ENCODE results near the gene ITK. TPM values are rescaled to one million over a fixed set of nuclear protein-coding genes. Genes with fewer than 3 reads are reported as not detected.

The ITK gene
- total and polyA plus RNA-seq, 9 donors, result 0.35 to 2.1 (median 1.5) TPM

DNA sequence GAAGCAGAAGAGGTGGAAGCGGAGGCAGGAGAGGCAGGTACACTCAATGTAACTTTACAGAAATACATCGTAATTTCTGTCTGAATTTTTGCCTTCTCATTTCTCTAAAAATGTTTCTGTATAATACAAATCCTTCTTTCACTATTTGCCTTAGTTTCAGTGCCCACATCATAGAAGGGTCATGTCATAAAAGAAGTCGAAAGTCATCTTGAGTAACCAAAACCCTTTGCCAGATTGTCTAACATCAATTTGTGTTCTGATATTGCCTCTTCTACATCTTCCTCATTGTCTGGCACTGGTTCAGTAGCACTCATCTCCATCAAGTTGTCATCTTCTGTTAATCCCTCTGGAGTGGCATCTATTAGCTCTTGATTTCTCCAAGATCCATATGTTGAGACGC is 79.1 kb downstream of the ITK start:
- H3K4me1 ChIP-seq (ENCODE audit: insufficient read depth), result no peaks in the 10 kb centered on the region
- H3K9me3 ChIP-seq, result no peaks in the 10 kb centered on the region
- 84 to 90% (median 87%) methylated on average over 4 of the region's 4 CpGs for WGBS, 3 donors
- H3K27me3 ChIP-seq, result no peaks in the 10 kb centered on the region
- H3K36me3 ChIP-seq, result no peaks in the 10 kb centered on the region
- no peak overlapping the region for H3K27ac ChIP-seq
- intact Hi-C loops (cut with DNase I), result no loop called here
- TF ChIP-seq, protein P1, sequence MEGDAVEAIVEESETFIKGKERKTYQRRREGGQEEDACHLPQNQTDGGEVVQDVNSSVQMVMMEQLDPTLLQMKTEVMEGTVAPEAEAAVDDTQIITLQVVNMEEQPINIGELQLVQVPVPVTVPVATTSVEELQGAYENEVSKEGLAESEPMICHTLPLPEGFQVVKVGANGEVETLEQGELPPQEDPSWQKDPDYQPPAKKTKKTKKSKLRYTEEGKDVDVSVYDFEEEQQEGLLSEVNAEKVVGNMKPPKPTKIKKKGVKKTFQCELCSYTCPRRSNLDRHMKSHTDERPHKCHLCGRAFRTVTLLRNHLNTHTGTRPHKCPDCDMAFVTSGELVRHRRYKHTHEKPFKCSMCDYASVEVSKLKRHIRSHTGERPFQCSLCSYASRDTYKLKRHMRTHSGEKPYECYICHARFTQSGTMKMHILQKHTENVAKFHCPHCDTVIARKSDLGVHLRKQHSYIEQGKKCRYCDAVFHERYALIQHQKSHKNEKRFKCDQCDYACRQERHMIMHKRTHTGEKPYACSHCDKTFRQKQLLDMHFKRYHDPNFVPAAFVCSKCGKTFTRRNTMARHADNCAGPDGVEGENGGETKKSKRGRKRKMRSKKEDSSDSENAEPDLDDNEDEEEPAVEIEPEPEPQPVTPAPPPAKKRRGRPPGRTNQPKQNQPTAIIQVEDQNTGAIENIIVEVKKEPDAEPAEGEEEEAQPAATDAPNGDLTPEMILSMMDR (IDR thresholded peaks at IDR 0.05), result no peak
- TF ChIP-seq EP300 (IDR thresholded peaks at IDR 0.05) (no peak), POLR2A (IDR thresholded peaks at IDR 0.05) (no peak)
- DNase-seq, result no peak
- H3K4me3 ChIP-seq, result no peak overlapping the region

DNA sequence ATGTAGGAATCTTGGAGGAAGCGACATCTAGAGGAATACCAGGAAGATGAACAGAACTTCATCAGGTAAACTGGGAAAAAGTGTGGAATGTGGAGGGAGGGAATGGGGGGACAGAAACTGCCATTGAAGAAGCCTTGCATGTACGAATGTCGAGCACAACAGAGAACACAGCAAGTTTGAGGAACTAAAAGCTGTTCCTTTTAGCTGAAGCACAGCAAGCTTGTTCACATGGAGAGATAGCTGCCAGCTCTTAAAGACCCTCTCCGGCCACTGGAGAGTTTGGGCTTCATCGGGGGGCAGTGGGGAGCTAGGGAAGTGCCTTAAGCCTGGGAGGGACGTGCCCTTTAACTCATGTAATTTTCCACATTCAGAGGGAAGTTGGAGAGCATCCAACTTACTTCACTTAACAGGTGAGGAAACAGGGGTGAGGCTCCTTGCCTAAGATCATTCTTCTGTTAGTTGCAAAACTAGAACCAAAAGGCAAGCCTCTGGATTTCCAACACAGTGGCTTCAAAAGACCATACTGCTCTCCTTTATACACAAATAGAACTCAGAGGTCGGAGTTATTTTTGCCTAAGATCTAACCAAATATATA is 83.0 kb downstream of the ITK start:
- H3K27me3 ChIP-seq, result no peaks in the 10 kb centered on the region
- no peak overlapping the region for H3K27ac ChIP-seq
- no peak overlapping the region for H3K4me3 ChIP-seq
- TF ChIP-seq, protein P1 (IDR thresholded peaks at IDR 0.05), result no peak
- TF ChIP-seq EP300 (IDR thresholded peaks at IDR 0.05), result no peak
- no peak for TF ChIP-seq POLR2A (IDR thresholded peaks at IDR 0.05)
- H3K9me3 ChIP-seq, result no peaks in the 10 kb centered on the region
- no peaks in the 10 kb centered on the region for H3K4me1 ChIP-seq (ENCODE audit: insufficient read depth)
- H3K36me3 ChIP-seq, result no peaks in the 10 kb centered on the region
- WGBS, 3 donors, result 54 to 73% (median 62%) methylated on average over 7 of the region's 7 CpGs
- intact Hi-C loops (cut with DNase I), result no loop called here
- no peak for DNase-seq

DNA sequence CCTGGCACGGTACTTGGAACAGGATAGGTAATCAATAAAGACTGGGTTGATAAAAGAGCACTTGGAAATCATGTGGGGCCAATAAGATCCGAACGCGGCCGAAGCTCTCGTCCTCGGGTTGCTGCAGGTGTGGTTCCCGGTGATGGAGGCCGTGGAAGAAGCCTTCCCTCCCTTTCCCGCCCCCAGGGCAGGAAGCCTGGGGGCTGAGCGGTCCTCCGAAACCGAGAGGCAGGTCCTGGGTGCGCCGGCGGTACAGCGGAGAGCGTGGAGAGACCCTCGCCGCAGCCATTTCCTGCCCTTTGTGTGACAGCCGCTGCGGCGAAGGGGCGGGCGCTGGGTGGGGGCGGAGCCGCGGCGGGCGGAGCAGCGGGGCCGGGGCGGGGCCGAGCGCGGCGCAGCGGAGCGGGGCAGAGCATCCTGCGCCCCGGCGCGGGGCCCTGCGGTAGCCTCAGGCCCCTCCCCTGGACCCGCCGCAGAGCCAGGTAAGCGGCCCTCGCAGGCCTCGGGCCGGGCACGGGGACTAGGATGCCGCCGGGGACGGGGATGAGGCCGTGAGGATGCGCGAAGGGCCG is 85.2 kb downstream of the ITK start, which contains the start of gene CYFIP2:
CYFIP2 (plus strand) TSS at position 410 of the 572 bp plus-strand sequence. CDS start 19,239 bp downstream, outside the sequence.
- Histone ChIP-seq H3K9me3 (no peaks in the 10 kb centered on the region), H3K27me3 (no peaks in the 10 kb centered on the region), H3K4me3 (peak within 1 kb of the TSS; percentile 53), H3K4me1 (ENCODE audit: insufficient read depth) (no peaks in the 10 kb centered on the region), H3K27ac (no peak within 1 kb of the TSS), H3K36me3 (no peaks in the 10 kb centered on the region)
- peak; percentile 26 to 63 (median 53) for DNase-seq
- intact Hi-C loops (cut with DNase I), result no loop called here
- WGBS, 3 donors, result 1 to 2% (median 2%) methylated on average over 31 to 58 of the region's 58 CpGs
- TF ChIP-seq POLR2A (IDR thresholded peaks at IDR 0.05), result no peak
- TF ChIP-seq, protein P1 (IDR thresholded peaks at IDR 0.05), result no peak
- TF ChIP-seq EP300 (IDR thresholded peaks at IDR 0.05), result no peak

DNA sequence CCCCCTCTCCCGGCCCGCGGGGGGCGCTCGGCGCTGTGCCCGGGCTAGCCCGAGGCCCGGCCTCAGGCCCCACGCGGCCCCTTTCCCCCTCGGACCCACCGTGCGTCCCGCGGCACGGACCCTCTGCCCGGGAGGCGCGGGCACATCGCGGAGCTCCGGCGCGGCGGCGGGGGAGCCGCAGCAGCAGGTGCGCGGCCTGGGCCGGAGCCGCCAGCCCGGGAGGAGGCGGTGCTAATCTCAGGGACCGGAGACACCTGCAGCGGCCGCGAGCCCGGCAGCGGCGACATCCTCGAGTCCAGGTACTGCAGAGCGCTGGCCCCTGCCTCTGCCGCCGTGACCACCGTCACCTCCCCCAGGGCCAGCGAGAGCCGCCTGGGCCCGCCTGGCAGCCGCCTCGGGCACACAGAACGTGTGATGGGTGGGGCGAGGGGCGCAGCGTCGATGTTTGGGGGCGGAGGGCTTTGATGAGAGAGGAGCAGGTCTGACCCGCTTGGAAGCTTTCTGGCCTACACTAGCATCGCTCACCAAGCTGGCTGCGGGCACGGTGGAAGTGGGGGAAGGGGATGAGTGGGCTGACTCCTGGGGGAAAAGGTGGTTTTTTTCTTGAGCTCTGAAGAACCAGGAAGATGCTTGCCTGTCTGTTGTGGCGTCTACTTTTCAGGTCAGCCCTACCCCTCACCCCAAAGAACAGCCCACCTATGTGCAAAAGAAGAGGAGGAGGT is 85.8 kb downstream of the ITK start:
- H3K9me3 ChIP-seq, result no peaks in the 10 kb centered on the region
- no peaks in the 10 kb centered on the region for H3K27me3 ChIP-seq
- TF ChIP-seq, protein P1 (IDR thresholded peaks at IDR 0.05), result no peak
- TF ChIP-seq EP300 (IDR thresholded peaks at IDR 0.05), result no peak
- no peak for TF ChIP-seq POLR2A (IDR thresholded peaks at IDR 0.05)
- peak in 3 of 5 donors; percentile 21 to 27 (median 24) for DNase-seq
- WGBS, 3 donors, result 3 to 6% (median 4%) methylated on average over 41 to 62 of the region's 62 CpGs
- H3K4me1 ChIP-seq (ENCODE audit: insufficient read depth), result no peaks in the 10 kb centered on the region
- H3K27ac ChIP-seq, result no peak overlapping the region
- intact Hi-C loops (cut with DNase I), result no loop called here
- H3K36me3 ChIP-seq, result no peaks in the 10 kb centered on the region
- H3K4me3 ChIP-seq, result peak overlapping the region; percentile 53
